Measurements from ENCODE around the gene ESPN. TPM values are rescaled to one million over a fixed set of nuclear protein-coding genes. Genes with fewer than 3 reads are reported as not detected.

Gene ESPN
- total and polyA plus RNA-seq, 10 of the 15 experiments (the other 5 are each of a cell fraction or from before 2014, with no cell fraction given) = 0.18 to 0.71 (median 0.59) TPM; not detected in 7

- H3K4me2 ChIP-seq (ENCODE audit: control insufficient read depth, insufficient read depth) = no peak overlapping the region
- H2AFZ ChIP-seq (ENCODE audit: control insufficient read depth, low read depth, low read length) = no peak overlapping the region
- CTCF ChIA-PET = no interaction called here
- WGBS (ENCODE audit: insufficient coverage, insufficient replicate concordance, low lambda C conversion rate, missing lambda C conversion rate) = 31% methylated on average over 6 of the region's 6 CpGs
- DNase-seq (ENCODE audit: low read depth, low spot score) (no peak), FAIRE-seq (no peak), ATAC-seq (no peak)
- intact Hi-C loops (cut with micrococcal nuclease; ENCODE audit: unreplicated experiment) (no loop called here), in situ Hi-C loops (cut with MboI) (no loop called here)
- POLR2A ChIA-PET = no interaction called here
- SMC1A ChIA-PET (ENCODE audit: uncharacterized antibody, unreplicated experiment) = no interaction called here
- RAD21 ChIA-PET (ENCODE audit: unreplicated experiment) = no interaction called here
- no peaks in the 10 kb centered on the region for H3K4me1 ChIP-seq (ENCODE audit: control insufficient read depth, insufficient read depth, low read length)
- no peaks in the 10 kb centered on the region for H3K36me3 ChIP-seq (ENCODE audit: control insufficient read depth in 2 of 2, insufficient read depth in 2 of 2, low read length in 1 of 2)
- H3K4me3 ChIP-seq = no peak overlapping the region
- H3K9me3 ChIP-seq (replicated peaks; ENCODE audit: control insufficient read depth, insufficient read depth, low read length) = no peaks in the 10 kb centered on the region
- TF ChIP-seq ZSCAN29 (IDR thresholded peaks at IDR 0.05) (no peak), NBN (IDR thresholded peaks at IDR 0.05) (no peak), ZNF622 (IDR thresholded peaks at IDR 0.05) (no peak), KLF5 (IDR thresholded peaks at IDR 0.05; ENCODE audit: partially characterized antibody) (no peak)
- TF ChIP-seq, protein P1, sequence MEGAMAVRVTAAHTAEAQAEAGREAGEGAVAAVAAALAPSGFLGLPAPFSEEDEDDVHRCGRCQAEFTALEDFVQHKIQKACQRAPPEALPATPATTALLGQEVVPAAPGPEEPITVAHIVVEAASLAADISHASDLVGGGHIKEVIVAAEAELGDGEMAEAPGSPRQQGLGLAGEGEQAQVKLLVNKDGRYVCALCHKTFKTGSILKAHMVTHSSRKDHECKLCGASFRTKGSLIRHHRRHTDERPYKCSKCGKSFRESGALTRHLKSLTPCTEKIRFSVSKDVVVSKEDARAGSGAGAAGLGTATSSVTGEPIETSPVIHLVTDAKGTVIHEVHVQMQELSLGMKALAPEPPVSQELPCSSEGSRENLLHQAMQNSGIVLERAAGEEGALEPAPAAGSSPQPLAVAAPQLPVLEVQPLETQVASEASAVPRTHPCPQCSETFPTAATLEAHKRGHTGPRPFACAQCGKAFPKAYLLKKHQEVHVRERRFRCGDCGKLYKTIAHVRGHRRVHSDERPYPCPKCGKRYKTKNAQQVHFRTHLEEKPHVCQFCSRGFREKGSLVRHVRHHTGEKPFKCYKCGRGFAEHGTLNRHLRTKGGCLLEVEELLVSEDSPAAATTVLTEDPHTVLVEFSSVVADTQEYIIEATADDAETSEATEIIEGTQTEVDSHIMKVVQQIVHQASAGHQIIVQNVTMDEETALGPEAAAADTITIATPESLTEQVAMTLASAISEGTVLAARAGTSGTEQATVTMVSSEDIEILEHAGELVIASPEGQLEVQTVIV (IDR thresholded peaks at IDR 0.05; ENCODE audit: borderline replicate concordance, partially characterized antibody) = no peak
- no peak overlapping the region for H3K27ac ChIP-seq (ENCODE audit: control insufficient read depth, insufficient read depth)
- no peak overlapping the region for H3K9ac ChIP-seq (ENCODE audit: control insufficient read depth, insufficient read depth, low read length)
- no peaks in the 10 kb centered on the region for H4K20me1 ChIP-seq (ENCODE audit: control insufficient read depth, insufficient read depth)
- H3K79me2 ChIP-seq (ENCODE audit: control insufficient read depth, insufficient read depth, low read length) = no peaks in the 10 kb centered on the region
- no TSS peak for BruUV-seq (replicated peaks)
- no peaks in the 10 kb centered on the region; a peak in 1 of 4 replicates for H3K27me3 ChIP-seq (replicated peaks in 1 of 2; ENCODE audit: control insufficient read depth in 2 of 2, insufficient read depth in 2 of 2, low read length in 1 of 2)
These were observed 85.9 kb downstream of the ESPN start for GRCh38 chr1:6510493-6510892.

Small RNA genes lying within 50 kb of the gene (microRNA-seq; reads per million reads assigned to microRNA genes)
- gene MIR4252 = not detected

Small RNA genes lying within 50 kb of the gene (small RNA-seq; reads per million reads assigned to genes)
- gene MIR4252 = not detected

Other genes starting within 250 kb of the ESPN start
Only the 7 nearest of the 16 such genes appear.
- gene ACOT7, start 31.0 kb upstream of the ESPN start, total RNA-seq (2014; rRNA removed) = 46.8 and 58.7 TPM in 2 replicates
- gene ACOT7, start 31.0 kb upstream of the ESPN start, total RNA-seq (2014; rRNA removed; fragmentation: Illumina TruSeq; extraction: Trizol) = 26.2 and 26.6 TPM in 2 replicates
- gene ACOT7, start 31.0 kb upstream of the ESPN start, total RNA-seq (2021) = 96.9 and 106 TPM in 2 replicates
- gene ACOT7, start 31.0 kb upstream of the ESPN start, polyA plus RNA-seq (2011; rRNA removed) = 25.1 and 63.8 TPM in 2 replicates
- gene ACOT7, start 31.0 kb upstream of the ESPN start, polyA plus RNA-seq (2014; fragmentation: Illumina TruSeq; extraction: Trizol) = 15.6 and 47.8 TPM in 2 replicates
- 10 to 100 TPM in 1 of 2 experiments, 1 to 10 TPM in 1; 8.9 to 20.2 TPM for gene ACOT7, start 31.0 kb upstream of the ESPN start, polyA plus RNA-seq (2014; fragmentation: Nextera tagmentation; extraction: Ambion mirVana)
- gene ACOT7, start 31.0 kb upstream of the ESPN start, polyA plus RNA-seq (2014; rRNA removed) = 91.3 and 95.0 TPM in 2 replicates
- 100 to 1,000 TPM; 190 to 206 TPM for gene ACOT7, start 31.0 kb upstream of the ESPN start, polyA plus RNA-seq (2016; fragmentation: Nextera tagmentation; extraction: Ambion mirVana)
- gene HES2, start 4.9 kb upstream of the ESPN start, total RNA-seq (2014; rRNA removed) = 0.16 and 0.28 TPM in 2 replicates
- gene HES2, start 4.9 kb upstream of the ESPN start, total RNA-seq (2014; rRNA removed; fragmentation: Illumina TruSeq; extraction: Trizol) = 0.13 and 0.14 TPM in 2 replicates
- gene HES2, start 4.9 kb upstream of the ESPN start, total RNA-seq (2021) = 0.32 and 1.0 TPM in 2 replicates
- gene HES2, start 4.9 kb upstream of the ESPN start, polyA plus RNA-seq (2011; rRNA removed) = 0.23 and 0.27 TPM in 2 replicates
- gene HES2, start 4.9 kb upstream of the ESPN start, polyA plus RNA-seq (2014; fragmentation: Illumina TruSeq; extraction: Trizol) = 0.13 and 0.16 TPM in 2 replicates
- gene HES2, start 4.9 kb upstream of the ESPN start, polyA plus RNA-seq (2014; fragmentation: Nextera tagmentation; extraction: Ambion mirVana) = under 1 TPM; 0.13 TPM
- gene HES2, start 4.9 kb upstream of the ESPN start, polyA plus RNA-seq (2014; rRNA removed) = 0.16 and 0.49 TPM in 2 replicates
- 1 to 10 TPM; 1.2 to 2.0 TPM for gene HES2, start 4.9 kb upstream of the ESPN start, polyA plus RNA-seq (2016; fragmentation: Nextera tagmentation; extraction: Ambion mirVana)
- gene TNFRSF25, start 41.4 kb downstream of the ESPN start, total RNA-seq (2014; rRNA removed) = 0.16 TPM in 1 of 2 replicates, not detected in the other
- gene TNFRSF25, start 41.4 kb downstream of the ESPN start, total RNA-seq (2014; rRNA removed; fragmentation: Illumina TruSeq; extraction: Trizol) = not detected in 2 replicates
- gene TNFRSF25, start 41.4 kb downstream of the ESPN start, total RNA-seq (2021) = 0.46 and 0.58 TPM in 2 replicates
- 5.0 and 8.6 TPM in 2 replicates for gene TNFRSF25, start 41.4 kb downstream of the ESPN start, polyA plus RNA-seq (2011; rRNA removed)
- gene TNFRSF25, start 41.4 kb downstream of the ESPN start, polyA plus RNA-seq (2014; fragmentation: Illumina TruSeq; extraction: Trizol) = not detected in 2 replicates
- not detected for gene TNFRSF25, start 41.4 kb downstream of the ESPN start, polyA plus RNA-seq (2014; fragmentation: Nextera tagmentation; extraction: Ambion mirVana)
- gene TNFRSF25, start 41.4 kb downstream of the ESPN start, polyA plus RNA-seq (2014; rRNA removed) = 0.30 and 1.00 TPM in 2 replicates
- under 1 TPM; 0.23 to 0.29 TPM for gene TNFRSF25, start 41.4 kb downstream of the ESPN start, polyA plus RNA-seq (2016; fragmentation: Nextera tagmentation; extraction: Ambion mirVana)
- 0.33 and 0.51 TPM in 2 replicates for gene PLEKHG5, start 66.9 kb downstream of the ESPN start, total RNA-seq (2014; rRNA removed)
- gene PLEKHG5, start 66.9 kb downstream of the ESPN start, total RNA-seq (2014; rRNA removed; fragmentation: Illumina TruSeq; extraction: Trizol) = 0.18 TPM in 2 replicates
- gene PLEKHG5, start 66.9 kb downstream of the ESPN start, total RNA-seq (2021) = 0.69 and 1.1 TPM in 2 replicates
- 0.19 and 0.48 TPM in 2 replicates for gene PLEKHG5, start 66.9 kb downstream of the ESPN start, polyA plus RNA-seq (2011; rRNA removed)
- 0.13 TPM in 1 of 2 replicates, not detected in the other for gene PLEKHG5, start 66.9 kb downstream of the ESPN start, polyA plus RNA-seq (2014; fragmentation: Illumina TruSeq; extraction: Trizol)
- gene PLEKHG5, start 66.9 kb downstream of the ESPN start, polyA plus RNA-seq (2014; fragmentation: Nextera tagmentation; extraction: Ambion mirVana) = under 1 TPM in 1 of 2 experiments, not detected in 1; 0.04 TPM
- 0.69 and 0.79 TPM in 2 replicates for gene PLEKHG5, start 66.9 kb downstream of the ESPN start, polyA plus RNA-seq (2014; rRNA removed)
- under 1 TPM; 0.12 to 0.13 TPM for gene PLEKHG5, start 66.9 kb downstream of the ESPN start, polyA plus RNA-seq (2016; fragmentation: Nextera tagmentation; extraction: Ambion mirVana)
- gene NOL9, start 129.7 kb downstream of the ESPN start, total RNA-seq (2014; rRNA removed) = 23.0 and 24.9 TPM in 2 replicates
- gene NOL9, start 129.7 kb downstream of the ESPN start, total RNA-seq (2014; rRNA removed; fragmentation: Illumina TruSeq; extraction: Trizol) = 23.5 and 23.6 TPM in 2 replicates
- gene NOL9, start 129.7 kb downstream of the ESPN start, total RNA-seq (2021) = 28.7 and 35.9 TPM in 2 replicates
- 29.7 and 30.9 TPM in 2 replicates for gene NOL9, start 129.7 kb downstream of the ESPN start, polyA plus RNA-seq (2011; rRNA removed)
- gene NOL9, start 129.7 kb downstream of the ESPN start, polyA plus RNA-seq (2014; fragmentation: Illumina TruSeq; extraction: Trizol) = 10.9 and 14.0 TPM in 2 replicates
- 1 to 10 TPM; 3.9 to 4.3 TPM for gene NOL9, start 129.7 kb downstream of the ESPN start, polyA plus RNA-seq (2014; fragmentation: Nextera tagmentation; extraction: Ambion mirVana)
- gene NOL9, start 129.7 kb downstream of the ESPN start, polyA plus RNA-seq (2014; rRNA removed) = 17.5 and 23.8 TPM in 2 replicates
- gene NOL9, start 129.7 kb downstream of the ESPN start, polyA plus RNA-seq (2016; fragmentation: Nextera tagmentation; extraction: Ambion mirVana) = 10 to 100 TPM; 22.9 to 24.6 TPM
- not detected in 2 replicates for gene TAS1R1, start 130.5 kb downstream of the ESPN start, total RNA-seq (2014; rRNA removed)
- gene TAS1R1, start 130.5 kb downstream of the ESPN start, total RNA-seq (2014; rRNA removed; fragmentation: Illumina TruSeq; extraction: Trizol) = not detected in 2 replicates
- gene TAS1R1, start 130.5 kb downstream of the ESPN start, total RNA-seq (2021) = 0.11 TPM in 1 of 2 replicates, not detected in the other
- not detected in 2 replicates for gene TAS1R1, start 130.5 kb downstream of the ESPN start, polyA plus RNA-seq (2011; rRNA removed)
- 0.03 TPM in 1 of 2 replicates, not detected in the other for gene TAS1R1, start 130.5 kb downstream of the ESPN start, polyA plus RNA-seq (2014; fragmentation: Illumina TruSeq; extraction: Trizol)
- gene TAS1R1, start 130.5 kb downstream of the ESPN start, polyA plus RNA-seq (2014; fragmentation: Nextera tagmentation; extraction: Ambion mirVana) = under 1 TPM in 1 of 2 experiments, not detected in 1; 0.04 TPM
- 0.06 and 0.10 TPM in 2 replicates for gene TAS1R1, start 130.5 kb downstream of the ESPN start, polyA plus RNA-seq (2014; rRNA removed)
- not detected for gene TAS1R1, start 130.5 kb downstream of the ESPN start, polyA plus RNA-seq (2016; fragmentation: Nextera tagmentation; extraction: Ambion mirVana)
- 13.6 and 16.3 TPM in 2 replicates for gene ZBTB48, start 155.2 kb downstream of the ESPN start, total RNA-seq (2014; rRNA removed)
- gene ZBTB48, start 155.2 kb downstream of the ESPN start, total RNA-seq (2014; rRNA removed; fragmentation: Illumina TruSeq; extraction: Trizol) = 14.5 and 18.8 TPM in 2 replicates
- gene ZBTB48, start 155.2 kb downstream of the ESPN start, total RNA-seq (2021) = 23.6 and 27.8 TPM in 2 replicates
- 10.8 and 17.2 TPM in 2 replicates for gene ZBTB48, start 155.2 kb downstream of the ESPN start, polyA plus RNA-seq (2011; rRNA removed)
- gene ZBTB48, start 155.2 kb downstream of the ESPN start, polyA plus RNA-seq (2014; fragmentation: Illumina TruSeq; extraction: Trizol) = 7.6 and 9.9 TPM in 2 replicates
- 1 to 10 TPM in 1 of 2 experiments, under 1 TPM in 1; 1.00 to 3.3 TPM for gene ZBTB48, start 155.2 kb downstream of the ESPN start, polyA plus RNA-seq (2014; fragmentation: Nextera tagmentation; extraction: Ambion mirVana)
- 25.3 and 26.3 TPM in 2 replicates for gene ZBTB48, start 155.2 kb downstream of the ESPN start, polyA plus RNA-seq (2014; rRNA removed)
- 10 to 100 TPM; 16.3 to 18.7 TPM for gene ZBTB48, start 155.2 kb downstream of the ESPN start, polyA plus RNA-seq (2016; fragmentation: Nextera tagmentation; extraction: Ambion mirVana)

Measured in GM12878 (cell line).